Smooth muscle cell (in vitro differentiated cells): ENCODE data around the gene PHYKPL. TPM values are rescaled to one million over a fixed set of nuclear protein-coding genes. Genes with fewer than 3 reads are reported as not detected.

Experiments used
- DNase-seq: peaks from one replicate; lab custom pipeline; 2025; ENCODE audit not compliant: unreplicated experiment; lab: John Stamatoyannopoulos, UW
- H2AFZ ChIP-seq: fragments of 200-600 bp; sonication (generic); 2 replicates; pipeline ENCODE4 v1.6.0; 2016; ENCODE audit warnings: antibody characterized with exemption, low read depth, mild to moderate bottlenecking
- H3F3A ChIP-seq: fragments of 200-600 bp; sonication (generic); 2 replicates; pipeline ENCODE4 v1.6.0; 2017; ENCODE audit warnings: antibody characterized with exemption, low read depth
- H3K27ac ChIP-seq: fragments of 200-600 bp; sonication (generic); 2 replicates; pipeline ENCODE4 v1.5.1; 2016; ENCODE audit warnings: low read depth, mild to moderate bottlenecking
- H3K27me3 ChIP-seq: fragments of 200-600 bp; sonication (generic); 2 replicates; pipeline ENCODE4 v1.6.1; 2016; ENCODE audit warnings: low read depth, mild to moderate bottlenecking
- H3K36me3 ChIP-seq: fragments of 200-600 bp; sonication (generic); 2 replicates; pipeline ENCODE4 v1.5.1; 2016; ENCODE audit warnings: low read depth
- H3K4me1 ChIP-seq: fragments of 200-600 bp; sonication (generic); 2 replicates; pipeline ENCODE4 v1.5.1; 2016; ENCODE audit warnings: low read depth
- H3K4me2 ChIP-seq: fragments of 200-600 bp; sonication (generic); 2 replicates; pipeline ENCODE4 v1.6.0; 2016; ENCODE audit warnings: mild to moderate bottlenecking
- H3K4me3 ChIP-seq: fragments of 200-600 bp; sonication (generic); 2 replicates; pipeline ENCODE4 v1.5.1; 2016; ENCODE audit warnings: mild to moderate bottlenecking
- H3K79me2 ChIP-seq: fragments of 200-600 bp; sonication (generic); 2 replicates; pipeline ENCODE4 v1.6.0; 2016; ENCODE audit warnings: low read depth, mild to moderate bottlenecking
- H3K9ac ChIP-seq: fragments of 200-600 bp; sonication (generic); 2 replicates; pipeline ENCODE4 v1.6.0; 2016; ENCODE audit warnings: low read depth
- H3K9me3 ChIP-seq: fragments of 200-600 bp; sonication (generic); replicated peaks from 2 replicates; pipeline ENCODE4 v1.5.1; 2016; ENCODE audit warnings: low read depth
- H4K20me1 ChIP-seq: fragments of 200-600 bp; sonication (generic); 2 replicates; pipeline ENCODE4 v1.6.0; 2016; ENCODE audit warnings: low read depth
- WGBS: methylation state at CpG from one replicate; pipeline ENCODE4 v1.1.7; 2016; ENCODE audit warnings: low lambda C conversion rate; 5-methylcytosine and 5-hydroxymethylcytosine counted together
- polyA plus RNA-seq: library from polyadenylated mRNA; unstranded; fragments of >200 nt; fragmentation: Nextera tagmentation; extraction: Ambion mirVana; gene quantifications from 2 replicates; pipeline ENCODE4 v1.2.1, GENCODE V29; 2016
- total RNA-seq: library from RNA; depleted of rRNA; stranded (reverse); fragments of >200 nt; gene quantifications from 2 replicates; pipeline ENCODE4 v1.2.3, GENCODE V29; 2014
- TF ChIP-seq, protein P1 (sequence below): fragments of 200-600 bp; sonication (generic); IDR thresholded peaks from 2 replicates; pipeline ENCODE4 v1.5.1; 2017; ENCODE audit warnings: borderline replicate concordance, mild to moderate bottlenecking, antibody characterized with exemption; ENCODE audit not compliant: insufficient read depth, poor library complexity, severe bottlenecking

The PHYKPL gene
- total and polyA plus RNA-seq, 2 experiments from 2014 or later, result 15.7 to 27.8 TPM

- Histone ChIP-seq H3K4me3 (no peak overlapping the region), H3F3A (peaks cover 8% of the 10 kb centered on the region), H3K27me3 (no peaks in the 10 kb centered on the region), H3K9ac (no peak overlapping the region), H3K79me2 (no peaks in the 10 kb centered on the region), H4K20me1 (peaks cover 29% of the 10 kb centered on the region), H3K36me3 (no peaks in the 10 kb centered on the region), H3K9me3 (no peaks in the 10 kb centered on the region), H3K4me2 (no peak overlapping the region), H3K4me1 (no peaks in the 10 kb centered on the region), H2AFZ (no peak overlapping the region), H3K27ac (no peak overlapping the region)
- DNase-seq, result no peak
- WGBS, result 78% methylated on average over 5 of the region's 5 CpGs
- TF ChIP-seq, protein P1, sequence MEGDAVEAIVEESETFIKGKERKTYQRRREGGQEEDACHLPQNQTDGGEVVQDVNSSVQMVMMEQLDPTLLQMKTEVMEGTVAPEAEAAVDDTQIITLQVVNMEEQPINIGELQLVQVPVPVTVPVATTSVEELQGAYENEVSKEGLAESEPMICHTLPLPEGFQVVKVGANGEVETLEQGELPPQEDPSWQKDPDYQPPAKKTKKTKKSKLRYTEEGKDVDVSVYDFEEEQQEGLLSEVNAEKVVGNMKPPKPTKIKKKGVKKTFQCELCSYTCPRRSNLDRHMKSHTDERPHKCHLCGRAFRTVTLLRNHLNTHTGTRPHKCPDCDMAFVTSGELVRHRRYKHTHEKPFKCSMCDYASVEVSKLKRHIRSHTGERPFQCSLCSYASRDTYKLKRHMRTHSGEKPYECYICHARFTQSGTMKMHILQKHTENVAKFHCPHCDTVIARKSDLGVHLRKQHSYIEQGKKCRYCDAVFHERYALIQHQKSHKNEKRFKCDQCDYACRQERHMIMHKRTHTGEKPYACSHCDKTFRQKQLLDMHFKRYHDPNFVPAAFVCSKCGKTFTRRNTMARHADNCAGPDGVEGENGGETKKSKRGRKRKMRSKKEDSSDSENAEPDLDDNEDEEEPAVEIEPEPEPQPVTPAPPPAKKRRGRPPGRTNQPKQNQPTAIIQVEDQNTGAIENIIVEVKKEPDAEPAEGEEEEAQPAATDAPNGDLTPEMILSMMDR, result no peak
Observed at GRCh38 chr5:178221853-178222252, 10.7 kb downstream of the PHYKPL start.

- H4K20me1 ChIP-seq, result peaks cover 35% of the 10 kb centered on the region
- no peak overlapping the region for H3K4me2 ChIP-seq
- H3K79me2 ChIP-seq, result no peaks in the 10 kb centered on the region
- no peak overlapping the region for H2AFZ ChIP-seq
- H3K4me1 ChIP-seq, result no peaks in the 10 kb centered on the region
- H3F3A ChIP-seq, result peaks cover 8% of the 10 kb centered on the region
- no peak for DNase-seq
- TF ChIP-seq, protein P1, result no peak
- H3K4me3 ChIP-seq, result no peak overlapping the region
- no peak overlapping the region for H3K9ac ChIP-seq
- H3K27ac ChIP-seq, result no peak overlapping the region
- 91% methylated on average over 3 of the region's 3 CpGs for WGBS
- H3K36me3 ChIP-seq, result no peaks in the 10 kb centered on the region
- no peaks in the 10 kb centered on the region for H3K27me3 ChIP-seq
- no peaks in the 10 kb centered on the region for H3K9me3 ChIP-seq
Observed at GRCh38 chr5:178221282-178221681, 11.3 kb downstream of the PHYKPL start.

GRCh38 chr5:178218827-178219226 is 13.8 kb downstream of the PHYKPL start:
- no peak overlapping the region for H3K4me3 ChIP-seq
- no peaks in the 10 kb centered on the region for H3K4me1 ChIP-seq
- no peak overlapping the region for H3K4me2 ChIP-seq
- H4K20me1 ChIP-seq, result peaks cover 54% of the 10 kb centered on the region
- H2AFZ ChIP-seq, result no peak overlapping the region
- H3K36me3 ChIP-seq, result peaks cover 6% of the 10 kb centered on the region
- H3K27ac ChIP-seq, result no peak overlapping the region
- H3F3A ChIP-seq, result peaks cover 8% of the 10 kb centered on the region
- DNase-seq, result no peak
- H3K27me3 ChIP-seq, result no peaks in the 10 kb centered on the region
- no peaks in the 10 kb centered on the region for H3K79me2 ChIP-seq
- H3K9ac ChIP-seq, result no peak overlapping the region
- no peaks in the 10 kb centered on the region for H3K9me3 ChIP-seq
- TF ChIP-seq, protein P1, result no peak
- WGBS, result 98% methylated on average over 3 of the region's 3 CpGs

DNA sequence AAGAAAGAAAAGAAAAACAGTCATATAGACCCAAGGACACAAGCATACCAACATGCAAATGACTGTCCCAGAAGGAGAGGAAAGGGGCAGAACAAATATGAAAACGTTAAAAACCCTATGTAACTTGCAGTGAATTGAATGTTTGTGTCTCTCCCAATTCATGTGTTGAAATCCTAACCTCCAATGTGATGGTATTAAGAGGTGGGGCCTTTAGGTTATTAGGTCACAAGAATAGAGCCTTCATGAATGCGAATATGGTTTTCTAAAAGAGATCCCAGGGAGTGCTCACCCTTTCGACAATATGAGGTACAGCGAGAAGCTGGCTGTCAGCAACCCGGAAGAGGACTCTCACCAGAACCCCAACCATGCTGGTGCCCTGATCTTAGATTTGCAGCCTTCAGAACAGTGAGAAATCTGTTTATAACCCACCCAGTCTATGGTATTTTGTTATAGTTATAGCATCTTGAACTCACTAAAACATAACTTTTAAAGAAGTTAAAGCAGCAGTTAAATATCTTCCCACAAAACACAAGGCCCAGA is 14.3 kb downstream of the PHYKPL start:
- Histone ChIP-seq H3K27me3 (no peaks in the 10 kb centered on the region), H3F3A (peaks cover 8% of the 10 kb centered on the region), H3K4me2 (no peak overlapping the region), H3K9me3 (no peaks in the 10 kb centered on the region), H3K27ac (no peak overlapping the region), H2AFZ (no peak overlapping the region), H4K20me1 (peaks cover 59% of the 10 kb centered on the region), H3K4me1 (no peaks in the 10 kb centered on the region), H3K9ac (no peak overlapping the region), H3K4me3 (no peak overlapping the region), H3K79me2 (no peaks in the 10 kb centered on the region), H3K36me3 (peaks cover 6% of the 10 kb centered on the region)
- TF ChIP-seq, protein P1, result no peak
- no peak for DNase-seq
- 76% methylated on average over 5 of the region's 5 CpGs for WGBS
